Activated CD8-positive, alpha-beta T cell treated with anti-CD3 and anti-CD28 coated beads for 36 hours (primary cell): Measurements from ENCODE around the gene CLEC4D. TPM values are rescaled to one million over a fixed set of nuclear protein-coding genes. Genes with fewer than 3 reads are reported as not detected.

Source experiments
- ATAC-seq: fragments of 200-7000 bp; cut with Tn5 transposase; one replicate; pipeline ENCODE4 v1.10.0; 2021; ENCODE audit warnings: mild to moderate bottlenecking, moderate library complexity
- CTCF ChIA-PET: fragments of 350-600 bp; sonication (Branson Sonifier 250); formaldehyde crosslinking; loops from one replicate; lab custom pipeline; 2021; ENCODE audit warnings: antibody characterized with exemption; lab: Charles Lee
- POLR2A ChIA-PET: fragments of 350-600 bp; sonication (Branson Sonifier 250); formaldehyde crosslinking; loops from one replicate; lab custom pipeline; 2021; ENCODE audit warnings: antibody characterized with exemption; lab: Charles Lee
- DNase-seq: peaks from one replicate; pipeline ENCODE4 v3.0.0-alpha.2; 2020
- H3K27ac Mint-ChIP-seq: one replicate; pipeline ENCODE4 v1.8.0; 2021; ENCODE audit warnings: mild to moderate bottlenecking, mixed read lengths
- H3K27me3 Mint-ChIP-seq: one replicate; pipeline ENCODE4 v1.8.0; 2021; ENCODE audit warnings: mixed read lengths
- H3K36me3 Mint-ChIP-seq: one replicate; pipeline ENCODE4 v1.8.0; 2021; ENCODE audit warnings: low read depth, mixed read lengths
- H3K4me1 Mint-ChIP-seq: one replicate; pipeline ENCODE4 v1.8.0; 2021; ENCODE audit warnings: low read depth, mixed read lengths
- H3K4me3 Mint-ChIP-seq: one replicate; pipeline ENCODE4 v1.8.0; 2021; ENCODE audit warnings: mild to moderate bottlenecking, moderate library complexity, mixed read lengths
- H3K9me3 Mint-ChIP-seq: one replicate; pipeline ENCODE4 v1.8.0; 2021; ENCODE audit warnings: mixed read lengths
- intact Hi-C: fragments of 100-400 bp; cut with micrococcal nuclease; formaldehyde crosslinking; loops from one replicate; pipeline ENCODE4 v1.10.0; 2022
- total RNA-seq, 2 experiments: library from RNA; stranded (reverse); gene quantifications; one replicate each; pipeline ENCODE4 v1.2.3, GENCODE V29; 2021
- TF ChIP-seq, protein P1 (sequence below): fragments of 200-600 bp; IDR thresholded peaks from one replicate; pipeline ENCODE4 v1.8.0; 2022; ENCODE audit warnings: antibody characterized with exemption, mild to moderate bottlenecking

The CLEC4D gene
- total RNA-seq, 2 experiments from 2014 or later, result not detected

DNA sequence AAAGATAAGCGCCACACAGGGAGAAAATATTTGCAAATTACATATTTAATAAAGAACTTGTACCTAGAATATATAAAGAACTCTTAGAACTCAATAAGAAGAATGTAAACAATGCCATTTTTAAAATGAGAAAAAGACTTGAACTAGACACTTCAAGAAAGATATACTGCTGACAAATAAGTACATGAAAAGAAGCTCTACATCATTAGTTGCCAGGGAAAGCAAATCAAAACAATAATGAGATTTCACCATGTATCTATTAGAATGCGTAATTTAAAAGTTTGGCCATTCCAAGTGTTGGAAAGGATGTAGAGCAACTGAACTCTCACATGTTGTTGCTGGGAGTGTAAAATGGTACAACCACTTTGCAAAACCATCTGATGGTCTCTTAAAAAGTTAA is 34.3 kb downstream of the CLEC4D start:
- Mint-ChIP-seq H3K9me3 (no peaks in the 10 kb centered on the region), H3K4me3 (no peak overlapping the region), H3K27me3 (peaks cover 13% of the 10 kb centered on the region), H3K36me3 (no peaks in the 10 kb centered on the region), H3K27ac (no peak overlapping the region), H3K4me1 (peaks cover 4% of the 10 kb centered on the region)
- CTCF ChIA-PET, result no interaction called here
- POLR2A ChIA-PET, result interaction anchor here (0.6 kb wide), 1 partner anchor 93 kb away, joined by 4 read pairs; no protein-coding TSS in a partner anchor
- ATAC-seq (no peak), DNase-seq (no peak)
- intact Hi-C loops, result no loop called here
- TF ChIP-seq, protein P1, sequence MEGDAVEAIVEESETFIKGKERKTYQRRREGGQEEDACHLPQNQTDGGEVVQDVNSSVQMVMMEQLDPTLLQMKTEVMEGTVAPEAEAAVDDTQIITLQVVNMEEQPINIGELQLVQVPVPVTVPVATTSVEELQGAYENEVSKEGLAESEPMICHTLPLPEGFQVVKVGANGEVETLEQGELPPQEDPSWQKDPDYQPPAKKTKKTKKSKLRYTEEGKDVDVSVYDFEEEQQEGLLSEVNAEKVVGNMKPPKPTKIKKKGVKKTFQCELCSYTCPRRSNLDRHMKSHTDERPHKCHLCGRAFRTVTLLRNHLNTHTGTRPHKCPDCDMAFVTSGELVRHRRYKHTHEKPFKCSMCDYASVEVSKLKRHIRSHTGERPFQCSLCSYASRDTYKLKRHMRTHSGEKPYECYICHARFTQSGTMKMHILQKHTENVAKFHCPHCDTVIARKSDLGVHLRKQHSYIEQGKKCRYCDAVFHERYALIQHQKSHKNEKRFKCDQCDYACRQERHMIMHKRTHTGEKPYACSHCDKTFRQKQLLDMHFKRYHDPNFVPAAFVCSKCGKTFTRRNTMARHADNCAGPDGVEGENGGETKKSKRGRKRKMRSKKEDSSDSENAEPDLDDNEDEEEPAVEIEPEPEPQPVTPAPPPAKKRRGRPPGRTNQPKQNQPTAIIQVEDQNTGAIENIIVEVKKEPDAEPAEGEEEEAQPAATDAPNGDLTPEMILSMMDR, result no peak

DNA sequence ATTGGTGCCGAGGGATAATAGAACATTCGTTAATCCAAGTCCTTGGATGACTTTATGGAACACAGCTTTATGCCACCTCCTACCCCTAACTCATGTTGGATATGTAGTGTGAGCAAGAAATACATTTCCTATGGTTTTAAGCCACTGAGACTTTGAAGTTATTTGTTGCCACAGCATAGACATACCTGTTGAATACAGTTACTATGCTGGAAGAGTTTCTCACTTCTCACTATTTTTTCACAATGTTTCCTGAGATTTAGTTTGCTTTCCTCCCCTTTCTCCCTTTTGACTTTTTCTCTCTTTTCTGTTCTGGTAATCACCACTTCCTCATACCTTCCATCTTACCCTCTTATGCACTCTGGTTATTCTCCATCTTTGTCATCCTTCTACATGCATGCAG is 34.9 kb downstream of the CLEC4D start:
- Mint-ChIP-seq H3K4me3 (no peak overlapping the region), H3K36me3 (no peaks in the 10 kb centered on the region), H3K27ac (no peak overlapping the region), H3K27me3 (peaks cover 13% of the 10 kb centered on the region), H3K4me1 (peaks cover 4% of the 10 kb centered on the region), H3K9me3 (no peaks in the 10 kb centered on the region)
- DNase-seq, result no peak
- no peak for ATAC-seq
- CTCF ChIA-PET, result no interaction called here
- TF ChIP-seq, protein P1, result no peak
- intact Hi-C loops, result no loop called here
- POLR2A ChIA-PET, result interaction anchor here (0.6 kb wide), 1 partner anchor 92 kb away, joined by 4 read pairs; no protein-coding TSS in a partner anchor

DNA sequence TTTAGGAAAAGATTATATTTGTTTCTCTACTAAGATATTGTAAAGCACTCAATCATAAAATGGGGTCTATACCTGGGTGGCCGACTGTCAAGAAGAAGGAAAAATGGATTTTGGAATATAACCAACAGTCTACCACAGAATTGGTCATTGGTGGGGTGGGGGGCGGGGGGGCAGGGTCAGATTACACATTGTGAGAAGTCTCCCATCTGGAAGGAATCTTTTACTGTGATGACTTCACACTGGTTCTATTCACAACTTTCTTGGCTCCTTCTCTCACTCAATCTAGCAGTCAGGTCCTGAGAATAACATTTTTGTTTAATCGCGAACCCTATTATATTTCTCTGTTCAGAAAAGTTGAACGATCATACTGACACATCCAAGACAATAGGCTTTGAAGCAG is 36.1 kb downstream of the CLEC4D start:
- H3K27me3 Mint-ChIP-seq, result peaks cover 8% of the 10 kb centered on the region
- ChIA-PET CTCF (no interaction called here), POLR2A (no interaction called here)
- H3K4me1 Mint-ChIP-seq, result peaks cover 4% of the 10 kb centered on the region
- H3K36me3 Mint-ChIP-seq, result no peaks in the 10 kb centered on the region
- DNase-seq, result no peak
- intact Hi-C loops, result no loop called here
- TF ChIP-seq, protein P1, result no peak
- no peak overlapping the region for H3K27ac Mint-ChIP-seq
- H3K4me3 Mint-ChIP-seq, result no peak overlapping the region
- no peaks in the 10 kb centered on the region for H3K9me3 Mint-ChIP-seq
- ATAC-seq, result no peak

DNA sequence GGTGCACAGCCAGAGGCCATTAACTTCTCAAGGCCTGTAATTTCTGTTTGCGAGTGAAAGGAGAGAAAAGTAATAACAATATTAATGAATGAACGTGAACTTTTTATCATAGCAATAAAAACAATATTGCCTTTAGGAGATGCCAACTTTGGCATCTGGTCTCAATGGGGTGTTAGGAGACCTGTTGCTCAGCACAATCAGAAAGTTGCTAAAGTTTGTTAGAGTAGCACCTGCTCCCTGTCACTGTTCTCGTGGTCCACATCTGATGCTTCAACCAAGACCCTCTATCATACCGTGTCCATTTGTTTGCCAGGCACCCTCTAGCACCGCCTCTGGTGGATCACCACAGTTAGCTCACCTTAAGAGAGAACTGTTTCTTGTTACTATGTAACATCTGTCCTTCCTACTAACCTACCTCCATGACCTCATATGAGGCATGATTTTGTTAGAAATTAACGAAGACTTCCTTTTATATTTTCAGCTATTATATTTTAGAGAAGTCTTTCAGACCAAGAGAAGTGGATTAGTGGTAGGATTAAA is 39.9 kb downstream of the CLEC4D start:
- no peak overlapping the region for H3K4me3 Mint-ChIP-seq
- DNase-seq, result no peak
- no peak overlapping the region for H3K27ac Mint-ChIP-seq
- H3K27me3 Mint-ChIP-seq, result peaks cover 1% of the 10 kb centered on the region
- ChIA-PET POLR2A (no interaction called here), CTCF (interaction anchor here (3.6 kb wide), 1 partner anchor 9 kb away, joined by 22 read pairs; no protein-coding TSS in a partner anchor)
- no peak for ATAC-seq
- H3K9me3 Mint-ChIP-seq, result no peaks in the 10 kb centered on the region
- intact Hi-C loops, result no loop called here
- TF ChIP-seq, protein P1, result no peak
- H3K4me1 Mint-ChIP-seq, result no peaks in the 10 kb centered on the region
- H3K36me3 Mint-ChIP-seq, result no peaks in the 10 kb centered on the region

DNA sequence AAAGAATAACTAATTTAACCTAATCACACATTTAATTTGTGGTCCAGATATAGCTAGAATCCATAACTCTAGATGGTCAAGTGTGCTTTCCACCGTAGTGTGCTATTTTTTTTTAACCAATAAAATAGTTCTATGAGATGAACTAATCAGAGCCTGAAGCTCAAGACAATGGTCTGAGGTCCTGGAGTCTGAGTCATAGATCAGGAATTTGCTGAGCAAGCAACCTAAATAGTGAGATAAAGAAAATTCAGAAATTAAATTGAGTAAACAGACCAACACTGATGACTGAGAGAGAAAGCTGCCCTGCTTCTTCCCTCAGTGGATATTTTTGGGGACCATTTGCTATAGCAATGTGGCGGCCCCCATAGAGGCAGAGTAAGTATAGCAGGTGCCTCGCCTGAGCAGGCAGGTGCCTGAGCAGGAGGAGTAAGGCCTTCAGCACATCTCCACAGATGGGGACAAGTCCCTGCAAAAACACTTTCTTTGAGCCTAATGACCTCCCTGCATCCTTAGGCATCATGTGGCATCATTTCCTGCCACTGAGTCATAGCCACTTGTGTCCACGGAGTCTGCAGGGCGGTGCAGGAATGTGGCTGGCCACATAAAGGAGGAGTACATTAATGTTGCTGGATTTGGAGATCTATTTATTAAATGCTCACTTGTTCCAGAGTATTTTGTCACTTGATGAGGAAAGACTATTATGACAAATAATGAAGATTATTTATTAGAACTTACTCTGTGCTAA is 41.3 kb downstream of the CLEC4D start:
- no peaks in the 10 kb centered on the region for H3K4me1 Mint-ChIP-seq
- H3K4me3 Mint-ChIP-seq, result no peak overlapping the region
- ChIA-PET CTCF (interaction anchor here (3.6 kb wide), 1 partner anchor 10 kb away, joined by 22 read pairs; no protein-coding TSS in a partner anchor), POLR2A (interaction anchor here (0.6 kb wide), 1 partner anchor 815 kb away, joined by 3 read pairs; no protein-coding TSS in a partner anchor)
- H3K27ac Mint-ChIP-seq, result no peak overlapping the region
- no peaks in the 10 kb centered on the region for H3K27me3 Mint-ChIP-seq
- H3K36me3 Mint-ChIP-seq, result no peaks in the 10 kb centered on the region
- ATAC-seq (no peak), DNase-seq (no peak)
- no peaks in the 10 kb centered on the region for H3K9me3 Mint-ChIP-seq
- TF ChIP-seq, protein P1, result no peak
- intact Hi-C loops, result no loop called here
